H1 (cell line): Measurements from ENCODE around the gene DLK2.

Experiments
- CTCF ChIP-seq, 3 experiments: IDR thresholded peaks; 1 replicate in 2 of 3; 2 replicates in 1 of 3; pipeline versions ENCODE4 v1.5.1 to v1.6.1; 2011; ENCODE audit warnings: low read length in 3 of 3, mild to moderate bottlenecking in 3 of 3, inconsistent platforms in 2 of 3, low read depth in 1 of 3, moderate library complexity in 1 of 3; ENCODE audit not compliant: insufficient read depth in 1 of 3; ENCODE audit errors: control extremely low read depth in 1 of 3
- JUN ChIP-seq: IDR thresholded peaks from 2 replicates; pipeline ENCODE4 v1.6.1; 2011; ENCODE audit warnings: low read depth, mild to moderate bottlenecking, improper control_type of control experiment, low read length
- JUND ChIP-seq: IDR thresholded peaks from 2 replicates; pipeline ENCODE4 v1.6.1; 2011; ENCODE audit warnings: mild to moderate bottlenecking, improper control_type of control experiment, low read length
- POU5F1 ChIP-seq: IDR thresholded peaks from 2 replicates; pipeline ENCODE4 v1.6.1; 2011; ENCODE audit warnings: low read depth, mild to moderate bottlenecking, low read length, moderate library complexity
- RAD21 ChIP-seq, 2 experiments: IDR thresholded peaks in 1 of 2; conservative IDR thresholded peaks in 1 of 2; 2 replicates each; pipeline ENCODE4 v1.6.1; 2011; ENCODE audit warnings: low read depth in 2 of 2, low read length in 2 of 2, improper control_type of control experiment in 1 of 2, inconsistent platforms in 1 of 2, mild to moderate bottlenecking in 1 of 2, moderate library complexity in 1 of 2
- RXRA ChIP-seq: IDR thresholded peaks from 2 replicates; pipeline ENCODE4 v1.6.1; 2011; ENCODE audit warnings: low read depth, mild to moderate bottlenecking, low read length, moderate library complexity; ENCODE audit not compliant: insufficient read depth
- SP4 ChIP-seq: IDR thresholded peaks from 2 replicates; pipeline ENCODE4 v1.6.1; 2012; ENCODE audit warnings: low read length, inconsistent platforms
- SUZ12 ChIP-seq: fragments of 200-600 bp; sonication (generic); IDR thresholded peaks from 2 replicates; pipeline ENCODE4 v1.6.1; 2012; ENCODE audit warnings: mild to moderate bottlenecking, inconsistent platforms, low read length, moderate library complexity, mixed read lengths
- TCF12 ChIP-seq: IDR thresholded peaks from 2 replicates; pipeline ENCODE4 v1.6.1; 2011; ENCODE audit warnings: low read depth, mild to moderate bottlenecking, low read length
- YY1 ChIP-seq: IDR thresholded peaks from 2 replicates; pipeline ENCODE4 v1.6.1; 2011; ENCODE audit warnings: low read depth, mild to moderate bottlenecking, low read length

- TF ChIP-seq SP4: no peak
- TF ChIP-seq RAD21 (IDR thresholded peaks at IDR 0.05 in 1 of 2, conservative IDR thresholded peaks at IDR 0.05 in 1 of 2; ENCODE audit: low read depth in 2 of 2, low read length in 2 of 2): no peak
- TF ChIP-seq JUN: no peak
- no peak for TF ChIP-seq CTCF (IDR thresholded peaks at IDR 0.05; ENCODE audit: control extremely low read depth in 1 of 3, insufficient read depth in 1 of 3, low read depth in 1 of 3, low read length in 3 of 3)
- no peak for TF ChIP-seq YY1
- no peak for TF ChIP-seq SUZ12
- no peak for TF ChIP-seq JUND
- no peak for TF ChIP-seq RXRA
- TF ChIP-seq POU5F1: no peak
- no peak for TF ChIP-seq TCF12
Measured at GRCh38 chr6:43447604-43448003, 7.7 kb downstream of the DLK2 start.
